PC-3 (cell line): ENCODE results near the gene PCDHA1. TPM values are rescaled to one million over a fixed set of nuclear protein-coding genes. Genes with fewer than 3 reads are reported as not detected.
"Not testable (repeated sequence)": the region's sequence is repeated elsewhere in the genome, so short reads cannot be mapped to it uniquely, and the experiment has no call there.

Experiments
- ATAC-seq: fragments of 200-7000 bp; cut with Tn5 transposase; 2 replicates; pipeline ENCODE4 v1.9.1; 2020; ENCODE audit warnings: mild to moderate bottlenecking, moderate library complexity
- BruUV-seq: library from RNA; stranded (reverse); fragments of 400-500 nt; replicated peaks from 2 replicates; lab custom pipeline; 2021; lab: Mats Ljungman, UMichigan
- CTCF ChIA-PET: fragments of 300-600 bp; sonication (Branson Sonifier 250); formaldehyde crosslinking; loops from one replicate; lab custom pipeline; 2022; ENCODE audit warnings: antibody characterized with exemption; lab: Charles Lee
- POLR2A ChIA-PET: fragments of 300-600 bp; sonication (Branson Sonifier 250); formaldehyde crosslinking; loops from one replicate; lab custom pipeline; 2022; ENCODE audit warnings: antibody characterized with exemption; ENCODE audit not compliant: unreplicated experiment; lab: Charles Lee
- DNase-seq: peaks from one replicate; pipeline ENCODE4 v3.0.0-alpha.2; 2015
- H2AFZ ChIP-seq: fragments of 300-600 bp; sonication (generic); 2 replicates; pipeline ENCODE4 v1.6.0; 2016; ENCODE audit warnings: antibody characterized with exemption, low read length
- H3F3A ChIP-seq: fragments of 300-600 bp; sonication (generic); one replicate; pipeline ENCODE4 v1.6.0; 2017; ENCODE audit warnings: antibody characterized with exemption, low read length, control low read depth, mild to moderate bottlenecking; ENCODE audit not compliant: unreplicated experiment
- H3K27ac ChIP-seq: fragments of 300-600 bp; sonication (generic); 2 replicates; pipeline ENCODE4 v1.5.1; 2016; ENCODE audit warnings: mild to moderate bottlenecking, low read length
- H3K27me3 ChIP-seq: fragments of 300-600 bp; sonication (generic); 2 replicates; pipeline ENCODE4 v1.6.1; 2016; ENCODE audit warnings: low read length, mixed read lengths
- H3K36me3 ChIP-seq: fragments of 300-600 bp; sonication (generic); 2 replicates; pipeline ENCODE4 v1.6.1; 2016; ENCODE audit warnings: low read depth, mixed run types, low read length, mixed read lengths
- H3K4me1 ChIP-seq: fragments of 300-600 bp; sonication (generic); 2 replicates; pipeline ENCODE4 v1.5.1; 2016; ENCODE audit warnings: low read length; ENCODE audit not compliant: insufficient read depth
- H3K4me2 ChIP-seq: fragments of 300-600 bp; sonication (generic); 2 replicates; pipeline ENCODE4 v1.6.0; 2016; ENCODE audit warnings: low read length
- H3K4me3 ChIP-seq: fragments of 300-600 bp; sonication (generic); 2 replicates; pipeline ENCODE4 v1.5.1; 2016; ENCODE audit warnings: mild to moderate bottlenecking, low read length, mixed read lengths
- H3K79me2 ChIP-seq: fragments of 300-600 bp; sonication (generic); 2 replicates; pipeline ENCODE4 v1.6.1; 2017; ENCODE audit warnings: low read length, mixed read lengths
- H3K9ac ChIP-seq: fragments of 300-600 bp; sonication (generic); 2 replicates; pipeline ENCODE4 v1.6.0; 2016; ENCODE audit warnings: mild to moderate bottlenecking, low read length
- H3K9me2 ChIP-seq: fragments of 300-600 bp; sonication (generic); replicated peaks from 2 replicates; pipeline ENCODE4 v1.6.1; 2016; ENCODE audit warnings: mixed run types, low read length, mixed read lengths
- H3K9me3 ChIP-seq: fragments of 300-600 bp; sonication (generic); 2 replicates; pipeline ENCODE4 v1.6.1; 2016; ENCODE audit warnings: low read length, mixed read lengths
- H4K20me1 ChIP-seq: fragments of 300-600 bp; sonication (generic); 2 replicates; pipeline ENCODE4 v1.6.1; 2016; ENCODE audit warnings: low read length, mixed read lengths
- EZH2 ChIP-seq: fragments of 300-600 bp; sonication (generic); IDR thresholded peaks from one replicate; pipeline ENCODE4 v1.6.1; 2017; ENCODE audit warnings: antibody characterized with exemption, mild to moderate bottlenecking, low read length; ENCODE audit not compliant: unreplicated experiment
- EZH2phosphoT487 ChIP-seq: fragments of 300-600 bp; sonication (generic); IDR thresholded peaks from 2 replicates; pipeline ENCODE4 v1.6.1; 2018; ENCODE audit warnings: mild to moderate bottlenecking, antibody characterized with exemption, low read length, borderline replicate concordance
- intact Hi-C: fragments of 100-400 bp; cut with micrococcal nuclease; formaldehyde crosslinking; loops from 2 replicates; pipeline ENCODE4 v1.9.0; 2023
- total RNA-seq: library from RNA; depleted of rRNA; stranded (reverse); fragments of >200 nt; gene quantifications from 2 replicates; pipeline ENCODE4 v1.2.3, GENCODE V29; 2014
- TF ChIP-seq, protein P1 (sequence below): fragments of 300-600 bp; sonication (generic); conservative IDR thresholded peaks from 2 replicates; pipeline ENCODE4 v1.5.1; 2017; ENCODE audit warnings: antibody characterized with exemption, low read depth, mild to moderate bottlenecking, low read length

Gene PCDHA1
- total RNA-seq, 1 experiment from 2014 or later: not detected

DNA sequence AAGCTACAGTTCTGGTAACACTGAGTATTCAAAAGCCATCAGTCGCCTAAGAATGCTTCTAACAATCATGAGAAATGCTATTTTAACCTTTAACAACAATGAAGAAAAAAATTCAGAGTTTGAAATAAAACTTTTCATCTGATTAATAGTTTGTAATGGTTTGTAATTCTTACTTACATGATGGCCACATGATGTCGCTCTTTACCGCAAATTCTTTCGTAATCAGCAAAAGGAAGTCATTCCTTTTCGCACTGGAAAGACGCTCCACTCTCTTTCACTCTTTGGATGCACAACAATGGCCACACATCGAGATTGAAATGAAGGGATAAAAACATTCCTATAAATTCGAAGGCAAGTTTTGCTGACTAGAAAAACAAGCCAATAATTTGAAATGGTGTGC is 48.1 kb downstream of the PCDHA1 start, which contains the start of gene PCDHA7:
PCDHA7 (plus strand) TSS at position 277 of the 400 bp plus-strand sequence; CDS start at position 392, 115 bp downstream.
- Histone ChIP-seq H3K79me2 (no peaks in the 10 kb centered on the region), H3K27me3 (no peaks in the 10 kb centered on the region), H3K9ac (no peak within 1 kb of the TSS), H3K9me2 (no peaks in the 10 kb centered on the region), H3K4me2 (no peak within 1 kb of the TSS), H3K36me3 (no peaks in the 10 kb centered on the region), H3F3A (no peaks in the 10 kb centered on the region), H4K20me1 (no peaks in the 10 kb centered on the region), H3K27ac (no peak within 1 kb of the TSS), H3K9me3 (no peaks in the 10 kb centered on the region), H2AFZ (no peak within 1 kb of the TSS), H3K4me3 (no peak within 1 kb of the TSS), H3K4me1 (no peaks in the 10 kb centered on the region)
- intact Hi-C loops: no loop called here
- ATAC-seq (no peak), DNase-seq (no peak)
- POLR2A ChIA-PET: no interaction called here
- TF ChIP-seq, protein P1, sequence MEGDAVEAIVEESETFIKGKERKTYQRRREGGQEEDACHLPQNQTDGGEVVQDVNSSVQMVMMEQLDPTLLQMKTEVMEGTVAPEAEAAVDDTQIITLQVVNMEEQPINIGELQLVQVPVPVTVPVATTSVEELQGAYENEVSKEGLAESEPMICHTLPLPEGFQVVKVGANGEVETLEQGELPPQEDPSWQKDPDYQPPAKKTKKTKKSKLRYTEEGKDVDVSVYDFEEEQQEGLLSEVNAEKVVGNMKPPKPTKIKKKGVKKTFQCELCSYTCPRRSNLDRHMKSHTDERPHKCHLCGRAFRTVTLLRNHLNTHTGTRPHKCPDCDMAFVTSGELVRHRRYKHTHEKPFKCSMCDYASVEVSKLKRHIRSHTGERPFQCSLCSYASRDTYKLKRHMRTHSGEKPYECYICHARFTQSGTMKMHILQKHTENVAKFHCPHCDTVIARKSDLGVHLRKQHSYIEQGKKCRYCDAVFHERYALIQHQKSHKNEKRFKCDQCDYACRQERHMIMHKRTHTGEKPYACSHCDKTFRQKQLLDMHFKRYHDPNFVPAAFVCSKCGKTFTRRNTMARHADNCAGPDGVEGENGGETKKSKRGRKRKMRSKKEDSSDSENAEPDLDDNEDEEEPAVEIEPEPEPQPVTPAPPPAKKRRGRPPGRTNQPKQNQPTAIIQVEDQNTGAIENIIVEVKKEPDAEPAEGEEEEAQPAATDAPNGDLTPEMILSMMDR: no peak
- TF ChIP-seq EZH2phosphoT487 (no peak), EZH2 (no peak)
- BruUV-seq: no TSS peak
- CTCF ChIA-PET: no interaction called here

DNA sequence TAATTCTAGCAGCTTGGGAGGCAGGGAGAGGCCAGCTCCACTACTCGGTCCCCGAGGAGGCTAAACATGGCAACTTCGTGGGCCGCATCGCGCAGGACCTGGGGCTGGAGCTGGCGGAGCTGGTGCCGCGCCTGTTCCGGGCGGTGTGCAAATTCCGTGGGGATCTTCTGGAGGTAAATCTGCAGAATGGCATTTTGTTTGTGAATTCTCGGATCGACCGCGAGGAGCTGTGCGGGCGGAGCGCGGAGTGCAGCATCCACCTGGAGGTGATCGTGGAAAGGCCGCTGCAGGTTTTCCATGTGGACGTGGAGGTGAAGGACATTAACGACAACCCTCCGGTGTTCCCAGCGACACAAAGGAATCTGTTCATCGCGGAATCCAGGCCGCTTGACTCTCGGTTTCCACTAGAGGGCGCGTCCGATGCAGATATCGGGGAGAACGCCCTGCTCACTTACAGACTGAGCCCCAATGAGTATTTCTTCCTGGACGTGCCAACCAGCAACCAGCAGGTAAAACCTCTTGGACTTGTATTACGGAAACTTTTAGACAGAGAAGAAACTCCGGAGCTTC is 48.6 kb downstream of the PCDHA1 start:
- H3K27me3 ChIP-seq, H3F3A ChIP-seq, H3K27ac ChIP-seq, H4K20me1 ChIP-seq, H2AFZ ChIP-seq, intact Hi-C loops, H3K9me2 ChIP-seq, H3K9ac ChIP-seq, H3K4me1 ChIP-seq, H3K79me2 ChIP-seq, H3K36me3 ChIP-seq, ATAC-seq, H3K4me2 ChIP-seq, H3K9me3 ChIP-seq, BruUV-seq, DNase-seq, POLR2A ChIA-PET, CTCF ChIA-PET, H3K4me3 ChIP-seq: not testable (repeated sequence)

GRCh38 chr5:140835622-140836510 is 49.9 kb downstream of the PCDHA1 start:
- H4K20me1 ChIP-seq: no peaks in the 10 kb centered on the region
- H3K9ac ChIP-seq: no peak overlapping the region
- H3K4me2 ChIP-seq: no peak overlapping the region
- ChIA-PET POLR2A (no interaction called here), CTCF (no interaction called here)
- no peak overlapping the region for H2AFZ ChIP-seq
- intact Hi-C loops: no loop called here
- H3K27me3 ChIP-seq: no peaks in the 10 kb centered on the region
- H3K9me2 ChIP-seq: no peaks in the 10 kb centered on the region
- no peak overlapping the region for H3K4me3 ChIP-seq
- DNase-seq (no peak), ATAC-seq (no peak)
- H3F3A ChIP-seq: no peaks in the 10 kb centered on the region
- H3K79me2 ChIP-seq: no peaks in the 10 kb centered on the region
- H3K27ac ChIP-seq: no peak overlapping the region
- TF ChIP-seq, protein P1: no peak
- TF ChIP-seq EZH2phosphoT487 (no peak), EZH2 (no peak)
- BruUV-seq: no TSS peak
- no peaks in the 10 kb centered on the region for H3K9me3 ChIP-seq
- H3K36me3 ChIP-seq: no peaks in the 10 kb centered on the region
- H3K4me1 ChIP-seq: no peaks in the 10 kb centered on the region
